EH (cell line): ENCODE data around the gene NRCAM.

Experiments
- DNase-seq: peaks from one replicate; pipeline ENCODE4 v3.0.0-alpha.2; 2015; ENCODE audit warnings: low read depth

Gene NRCAM

GRCh38 chr7:108424013-108424412 is 32.2 kb downstream of the NRCAM start:
- DNase-seq, result no peak

- DNase-seq, result no peak
Observed at GRCh38 chr7:108423089-108423989, 32.9 kb downstream of the NRCAM start.

DNA sequence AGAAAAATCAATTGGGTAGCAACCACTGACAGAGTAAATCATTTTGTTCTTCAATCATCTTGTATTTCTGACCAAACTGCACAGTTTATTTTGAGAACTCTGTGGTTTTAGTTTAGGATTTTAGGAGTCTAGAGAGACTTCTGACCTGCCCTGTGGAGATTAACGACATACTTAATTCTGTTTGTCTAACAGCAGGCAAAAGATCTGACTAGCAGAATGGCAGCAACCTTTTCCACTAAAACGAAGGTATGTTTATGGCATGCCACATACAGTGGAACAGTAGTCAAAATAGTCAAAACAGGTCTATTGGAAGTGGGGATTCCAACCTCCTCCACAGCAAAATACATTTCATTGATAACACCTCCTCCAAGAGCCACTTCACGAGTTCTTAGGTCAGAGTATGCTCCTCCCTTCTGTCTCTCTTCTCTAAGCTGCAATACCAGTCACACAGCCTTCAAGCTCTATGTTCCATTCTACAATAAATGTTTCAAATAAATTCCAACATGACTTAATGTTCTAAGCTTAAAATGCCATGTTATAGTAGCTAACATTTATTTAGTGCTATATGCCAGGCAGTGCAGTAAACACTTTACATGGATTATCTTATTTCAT is 34.4 kb downstream of the NRCAM start:
- DNase-seq, result no peak

- DNase-seq, result no peak
Observed at GRCh38 chr7:108419961-108420908, 36.0 kb downstream of the NRCAM start.

DNA sequence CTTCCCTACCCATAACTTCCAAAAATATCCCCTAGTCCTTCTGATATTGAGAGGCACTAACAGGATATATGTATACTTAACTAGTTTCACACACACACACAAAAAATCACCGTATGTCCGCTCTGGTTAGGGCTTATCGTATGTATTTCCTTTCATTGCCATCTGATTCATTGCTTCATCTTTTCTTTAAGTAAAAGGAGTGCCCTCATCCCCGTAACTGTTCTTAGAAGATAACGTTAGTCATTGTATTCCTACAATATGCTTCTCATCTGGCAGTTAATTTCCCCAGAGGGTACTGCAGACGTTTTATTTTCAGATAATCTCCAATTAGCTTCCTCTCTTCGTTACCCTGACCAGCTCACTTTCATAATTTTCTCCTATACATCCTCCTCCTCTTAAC is 37.3 kb downstream of the NRCAM start:
- no peak for DNase-seq

- no peak for DNase-seq
Observed at GRCh38 chr7:108417926-108418325, 38.3 kb downstream of the NRCAM start.

- DNase-seq, result no peak
Observed at GRCh38 chr7:108417144-108417543, 39.1 kb downstream of the NRCAM start.

GRCh38 chr7:108415821-108416536 is 40.3 kb downstream of the NRCAM start:
- peak; percentile 5 for DNase-seq

- no peak for DNase-seq
Observed at GRCh38 chr7:108415084-108415483, 41.2 kb downstream of the NRCAM start.

- peak; percentile 29 for DNase-seq
Observed at GRCh38 chr7:108413782-108414492, 42.3 kb downstream of the NRCAM start.

- no peak for DNase-seq
Observed at GRCh38 chr7:108413337-108413736, 42.9 kb downstream of the NRCAM start.

- no peak for DNase-seq
Observed at GRCh38 chr7:108409146-108409545, 47.1 kb downstream of the NRCAM start.

GRCh38 chr7:108408296-108408991 is 47.8 kb downstream of the NRCAM start:
- no peak for DNase-seq

GRCh38 chr7:108407676-108408075 is 48.6 kb downstream of the NRCAM start:
- DNase-seq, result no peak

DNA sequence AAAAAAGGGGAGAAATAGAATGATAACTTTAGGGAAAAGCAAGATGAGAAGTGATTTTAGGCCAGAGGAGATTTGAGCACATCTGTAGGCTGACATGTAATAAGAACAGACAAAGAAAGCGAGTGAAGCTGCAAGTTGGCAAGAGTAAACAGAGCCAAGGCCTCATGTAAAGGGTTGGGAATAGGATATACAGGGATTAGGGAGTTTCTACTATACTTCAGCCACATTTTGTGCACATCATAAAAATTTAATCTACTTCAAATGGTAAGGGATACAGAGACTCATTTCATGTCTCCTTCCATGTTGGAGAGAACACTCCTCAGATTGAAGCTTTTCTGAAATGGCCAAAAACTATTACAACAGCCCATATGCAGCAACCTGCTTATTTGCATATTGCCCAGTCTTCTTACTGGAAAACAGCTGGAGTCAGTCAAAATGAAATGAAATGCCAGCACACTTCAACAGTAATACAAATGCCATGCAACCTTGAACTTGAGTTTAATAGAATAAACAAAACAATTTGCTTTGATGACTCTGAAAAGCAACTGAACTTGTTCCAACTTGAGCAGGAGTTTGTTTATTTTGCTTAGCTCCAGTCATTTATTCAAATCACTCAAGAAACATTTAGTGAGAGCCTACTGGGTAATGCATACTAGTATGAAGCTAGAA is 49.9 kb downstream of the NRCAM start:
- no peak for DNase-seq

DNA sequence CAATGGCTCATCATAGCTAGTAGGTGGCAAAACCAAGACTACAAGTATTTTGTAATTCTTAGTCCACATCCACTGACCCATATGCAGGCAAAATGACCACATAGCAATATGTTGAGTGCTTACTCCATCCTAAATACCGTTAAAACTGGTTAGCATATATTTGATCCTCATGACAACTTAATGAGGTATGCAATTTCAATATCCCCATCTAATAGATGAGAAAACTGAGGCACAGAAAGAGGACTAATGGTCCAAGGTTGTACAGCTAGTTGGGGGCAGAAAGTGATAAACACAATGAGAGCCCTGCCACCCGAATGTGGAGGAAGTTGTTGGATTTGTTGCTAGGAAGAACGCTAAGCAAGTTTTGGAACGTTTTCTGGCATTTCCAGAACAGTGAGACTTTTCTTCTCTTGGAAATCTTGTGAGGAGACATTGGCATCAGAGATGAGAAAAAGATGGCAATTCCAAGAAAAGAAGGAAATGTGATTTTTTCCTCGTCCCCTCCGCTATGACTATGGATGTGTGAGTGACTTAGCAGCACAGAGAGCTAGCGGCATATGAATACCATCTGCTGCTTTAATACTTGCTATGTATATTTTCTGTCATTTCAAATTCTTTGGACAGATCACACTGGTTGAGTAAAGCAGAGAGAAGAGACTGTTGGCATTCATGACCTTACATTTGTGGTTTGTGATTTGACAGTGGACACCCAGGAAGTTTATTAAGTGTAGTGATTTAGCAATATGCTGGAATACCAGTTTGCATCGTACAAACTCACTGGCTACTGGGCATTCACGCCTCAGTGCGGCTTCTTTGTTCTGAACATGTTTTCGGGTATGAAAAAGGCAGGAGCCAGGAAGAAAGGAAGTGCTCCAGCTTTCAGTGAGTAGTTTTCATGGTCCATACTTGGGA is 51.5 kb downstream of the NRCAM start:
- no peak for DNase-seq

GRCh38 chr7:108403597-108404217 is 52.5 kb downstream of the NRCAM start:
- no peak for DNase-seq

- no peak for DNase-seq
Observed at GRCh38 chr7:108402865-108403264, 53.4 kb downstream of the NRCAM start.
